Lower lobe of right lung (tissue), 2 donors: ENCODE data around the gene VSTM4. TPM values are rescaled to one million over a fixed set of nuclear protein-coding genes. Genes with fewer than 3 reads are reported as not detected.

Source experiments
- ATAC-seq, 2 donors: fragments of 200-7000 bp; cut with Tn5 transposase; one replicate each; pipeline ENCODE4 v1.9.1; 2020 to 2022; ENCODE audit warnings: mild to moderate bottlenecking in 2 of 2, moderate library complexity in 2 of 2
- DNase-seq: peaks from one replicate; pipeline ENCODE4 v3.0.0-alpha.2; 2020
- H3K27ac ChIP-seq: fragments of 200-600 bp; one replicate; pipeline ENCODE4 v1.8.0; 2022
- H3K27me3 ChIP-seq: fragments of 200-600 bp; one replicate; pipeline ENCODE4 v1.8.0; 2022; ENCODE audit warnings: low read depth
- H3K36me3 ChIP-seq: fragments of 200-600 bp; one replicate; pipeline ENCODE4 v1.8.0; 2022; ENCODE audit warnings: mild to moderate bottlenecking
- H3K4me1 ChIP-seq: fragments of 200-600 bp; one replicate; pipeline ENCODE4 v1.8.0; 2022
- H3K4me3 ChIP-seq: fragments of 200-600 bp; one replicate; pipeline ENCODE4 v1.8.0; 2022; ENCODE audit warnings: mild to moderate bottlenecking
- H3K9me3 ChIP-seq: fragments of 200-600 bp; one replicate; pipeline ENCODE4 v1.8.0; 2022
- CTCF ChIP-seq: fragments of 200-600 bp; IDR thresholded peaks from one replicate; pipeline ENCODE4 v1.8.0; 2022; ENCODE audit warnings: antibody characterized with exemption, mild to moderate bottlenecking
- intact Hi-C: fragments of 100-400 bp; cut with DNase I; formaldehyde crosslinking; loops from one replicate; pipeline ENCODE4 v1.11.0; 2022
- total RNA-seq: library from RNA; stranded (reverse); fragmentation: NEBNext Ultra II Directional; extraction: Animal tissue kit (Norgen Biotek cat#: 25700); gene quantifications from one replicate; pipeline ENCODE4 v1.2.1, GENCODE V29; 2021
- donor health status: DM: no; HTN: yes; CAD: no; lungs with severe emphysema.

The VSTM4 gene
- total RNA-seq, 1 donor from 2014 or later, result 18.7 TPM

GRCh38 chr10:49054753-49055152 is 60.6 kb downstream of the VSTM4 start:
- Histone ChIP-seq H3K4me1 (no peaks in the 10 kb centered on the region), H3K9me3 (no peaks in the 10 kb centered on the region), H3K4me3 (no peak overlapping the region), H3K27me3 (no peaks in the 10 kb centered on the region), H3K27ac (no peak overlapping the region), H3K36me3 (no peaks in the 10 kb centered on the region)
- TF ChIP-seq CTCF, result no peak
- intact Hi-C loops, result no loop called here
- DNase-seq (no peak), ATAC-seq (no peak)

- intact Hi-C loops, result no loop called here
- H3K27ac ChIP-seq, result no peak overlapping the region
Observed at GRCh38 chr10:49053998-49054692, 61.2 kb downstream of the VSTM4 start.

GRCh38 chr10:49053053-49053997 is 62.0 kb downstream of the VSTM4 start:
- no peak overlapping the region for H3K27ac ChIP-seq
- peak; percentile 17 to 39 for ATAC-seq
- intact Hi-C loops, result no loop called here
- no peaks in the 10 kb centered on the region for H3K4me1 ChIP-seq
- no peak overlapping the region for H3K4me3 ChIP-seq
- H3K36me3 ChIP-seq, result no peaks in the 10 kb centered on the region
- H3K27me3 ChIP-seq, result no peaks in the 10 kb centered on the region
- no peaks in the 10 kb centered on the region for H3K9me3 ChIP-seq
- no peak for TF ChIP-seq CTCF
- peak; percentile 63 for DNase-seq

More at GRCh38 chr10:49053998-49054692, 61.2 kb downstream of the VSTM4 start:
- no peaks in the 10 kb centered on the region for H3K27me3 ChIP-seq
- no peaks in the 10 kb centered on the region for H3K36me3 ChIP-seq
- no peak for TF ChIP-seq CTCF
- H3K4me3 ChIP-seq, result no peak overlapping the region
- no peak for ATAC-seq
- no peak for DNase-seq
- H3K4me1 ChIP-seq, result no peaks in the 10 kb centered on the region
- H3K9me3 ChIP-seq, result no peaks in the 10 kb centered on the region

- intact Hi-C loops, result no loop called here
- Histone ChIP-seq H3K27ac (no peak overlapping the region), H3K9me3 (no peaks in the 10 kb centered on the region), H3K36me3 (no peaks in the 10 kb centered on the region), H3K27me3 (no peaks in the 10 kb centered on the region), H3K4me3 (no peak overlapping the region), H3K4me1 (no peaks in the 10 kb centered on the region)
- ATAC-seq, result no peak
- no peak for DNase-seq
- no peak for TF ChIP-seq CTCF
Observed at GRCh38 chr10:49052069-49052468, 63.3 kb downstream of the VSTM4 start.

GRCh38 chr10:49050906-49051305 is 64.4 kb downstream of the VSTM4 start:
- no peak for ATAC-seq
- TF ChIP-seq CTCF, result no peak

More at GRCh38 chr10:49050906-49051305, 64.4 kb downstream of the VSTM4 start:
- DNase-seq, result no peak
- H3K9me3 ChIP-seq, result no peaks in the 10 kb centered on the region
- H3K27me3 ChIP-seq, result no peaks in the 10 kb centered on the region
- H3K27ac ChIP-seq, result no peak overlapping the region
- no peak overlapping the region for H3K4me3 ChIP-seq
- intact Hi-C loops, result no loop called here
- peaks cover 10% of the 10 kb centered on the region for H3K36me3 ChIP-seq
- no peaks in the 10 kb centered on the region for H3K4me1 ChIP-seq
